Right renal cortex interstitium (tissue), 3 donors: Measurements from ENCODE around the gene PPM1J. TPM values are rescaled to one million over a fixed set of nuclear protein-coding genes. Genes with fewer than 3 reads are reported as not detected.

Experiments
- polyA plus RNA-seq, 3 donors: library from polyadenylated mRNA; unstranded; fragments of 120-200 nt; gene quantifications; one replicate each; pipeline ENCODE4 v1.2.1, GENCODE V29; 2013; ENCODE audit not compliant: insufficient read length in 3 of 3

Gene PPM1J
- polyA plus RNA-seq, 3 donors, result 0.71 to 1.1 (median 0.93) TPM

Other genes starting within 250 kb of the PPM1J start
- gene WNT2B, start 206.4 kb downstream of the PPM1J start, polyA plus RNA-seq, result 1 to 10 TPM; 1.8 to 1.9 (median 1.8) TPM
- 10 to 100 TPM; 27.2 to 31.1 (median 29.1) TPM for gene ST7L, start 96.2 kb downstream of the PPM1J start, polyA plus RNA-seq
- gene CAPZA1, start 95.5 kb downstream of the PPM1J start, polyA plus RNA-seq, result 100 to 1,000 TPM; 131 to 141 (median 135) TPM
- 10 to 100 TPM; 63.9 to 64.9 (median 64.8) TPM for gene MOV10, start 40.7 kb downstream of the PPM1J start, polyA plus RNA-seq
- 100 to 1,000 TPM; 206 to 239 (median 228) TPM for gene RHOC, start 8.2 kb downstream of the PPM1J start, polyA plus RNA-seq
- gene SLC16A1, start 240.9 kb upstream of the PPM1J start, polyA plus RNA-seq, result 10 to 100 TPM; 57.2 to 60.5 (median 59.9) TPM